GM12878 (cell line): ENCODE measurements around the gene NPAS3. TPM values are rescaled to one million over a fixed set of nuclear protein-coding genes. Genes with fewer than 3 reads are reported as not detected.

ENCODE experiments used
- ATAC-seq: fragments of 200-7000 bp; cut with Tn5 transposase; 3 replicates; pipeline ENCODE4 v1.9.1; 2020; ENCODE audit warnings: mild to moderate bottlenecking, moderate library complexity
- BruUV-seq: library from RNA; stranded (reverse); fragments of 400-500 nt; replicated peaks from 2 replicates; lab custom pipeline; 2021; lab: Mats Ljungman, UMichigan
- CTCF ChIA-PET: fragments of 300-600 bp; sonication (Branson Sonifier 250); formaldehyde crosslinking; extraction: SDS; loops from one replicate; lab custom pipeline; 2021; ENCODE audit warnings: inconsistent platforms; lab: Yijun Ruan, JAX
- POLR2A ChIA-PET: fragments of 350-600 bp; formaldehyde crosslinking; extraction: SDS; loops from one replicate; lab custom pipeline; 2021; ENCODE audit warnings: inconsistent platforms; lab: Charles Lee
- RAD21 ChIA-PET: fragments of 300-600 bp; sonication (Branson Sonifier 250); formaldehyde crosslinking; loops from one replicate; lab custom pipeline; 2023; ENCODE audit warnings: antibody characterized with exemption; ENCODE audit not compliant: unreplicated experiment; lab: Charles Lee
- SMC1A ChIA-PET: fragments of 300-600 bp; sonication (Branson Sonifier 250); formaldehyde crosslinking; loops from one replicate; lab custom pipeline; 2023; ENCODE audit not compliant: unreplicated experiment, uncharacterized antibody; lab: Charles Lee
- DNase-seq: peaks from one replicate; pipeline ENCODE4 v3.0.0-alpha.2; 2011; ENCODE audit warnings: low read depth, low spot score
- FAIRE-seq: peaks from 3 replicates; lab custom pipeline; 2011; peaks lifted over from hg19 to GRCh38; lab: Jason Lieb, UNC
- H2AFZ ChIP-seq: 2 replicates; pipeline ENCODE4 v1.6.0; 2011; ENCODE audit warnings: low read depth, low read length, control low read depth; ENCODE audit not compliant: control insufficient read depth
- H3K27ac ChIP-seq: 2 replicates; pipeline ENCODE4 v1.5.1; 2011; ENCODE audit warnings: control low read depth; ENCODE audit not compliant: control insufficient read depth, insufficient read depth
- H3K27me3 ChIP-seq, 2 experiments: replicated peaks in 1 of 2; 2 replicates each; pipeline versions ENCODE4 v1.6.0 to v1.6.1; 2011; ENCODE audit warnings: low read length in 1 of 2; ENCODE audit not compliant: control insufficient read depth in 2 of 2, insufficient read depth in 2 of 2
- H3K36me3 ChIP-seq, 2 experiments: 2 replicates each; pipeline ENCODE4 v1.5.1; 2011; ENCODE audit warnings: low read length in 1 of 2; ENCODE audit not compliant: control insufficient read depth in 2 of 2, insufficient read depth in 2 of 2
- H3K4me1 ChIP-seq: 2 replicates; pipeline ENCODE4 v1.6.1; 2011; ENCODE audit warnings: mild to moderate bottlenecking, low read length, moderate library complexity, mixed read lengths; ENCODE audit not compliant: control insufficient read depth, insufficient read depth
- H3K4me2 ChIP-seq: 2 replicates; pipeline ENCODE4 v1.6.0; 2011; ENCODE audit warnings: control low read depth; ENCODE audit not compliant: control insufficient read depth, insufficient read depth
- H3K4me3 ChIP-seq: fragments of 200-600 bp; sonication (generic); 2 replicates; pipeline ENCODE4 v1.5.1; 2016
- H3K79me2 ChIP-seq: 2 replicates; pipeline ENCODE4 v1.6.0; 2011; ENCODE audit warnings: low read length; ENCODE audit not compliant: control insufficient read depth, insufficient read depth
- H3K9ac ChIP-seq: 2 replicates; pipeline ENCODE4 v1.8.0; 2011; ENCODE audit warnings: low read length, control low read depth, mixed read lengths; ENCODE audit not compliant: control insufficient read depth, insufficient read depth
- H3K9me3 ChIP-seq: replicated peaks from 3 replicates; pipeline ENCODE4 v1.5.1; 2011; ENCODE audit warnings: mild to moderate bottlenecking, low read length; ENCODE audit not compliant: control insufficient read depth, insufficient read depth
- H4K20me1 ChIP-seq: 2 replicates; pipeline ENCODE4 v1.6.0; 2011; ENCODE audit not compliant: control insufficient read depth, insufficient read depth
- NFIC ChIP-seq: IDR thresholded peaks from 2 replicates; pipeline ENCODE4 v1.6.1; 2012; ENCODE audit warnings: low read depth, mild to moderate bottlenecking, inconsistent platforms, low read length, moderate library complexity
- NFYB ChIP-seq: IDR thresholded peaks from 2 replicates; pipeline ENCODE4 v1.6.1; 2011; ENCODE audit warnings: low read depth, mild to moderate bottlenecking, low read length, improper control_type of control experiment, moderate library complexity; ENCODE audit not compliant: insufficient read depth
- NR2C1 ChIP-seq: fragments of 450-650 bp; IDR thresholded peaks from 2 replicates; pipeline ENCODE4 v1.6.1; 2017; ENCODE audit warnings: antibody characterized with exemption, mild to moderate bottlenecking, moderate library complexity
- WGBS: methylation state at CpG from one replicate; pipeline ENCODE4 v1.1.6; 2016; ENCODE audit warnings: low lambda C conversion rate; ENCODE audit not compliant: insufficient replicate concordance, insufficient coverage; ENCODE audit errors: missing lambda C conversion rate; 5-methylcytosine and 5-hydroxymethylcytosine counted together
- in situ Hi-C: fragments of 300-500 bp; cut with MboI; formaldehyde crosslinking; loops from 9 replicates; pipeline ENCODE4 v1.14.3; 2018; ENCODE audit warnings: mixed read lengths
- intact Hi-C: fragments of 100-400 bp; cut with micrococcal nuclease; formaldehyde crosslinking; loops from one replicate; pipeline ENCODE4 v1.14.2; 2022; ENCODE audit not compliant: unreplicated experiment
- polyA plus RNA-seq, 11 experiments: library from polyadenylated mRNA; depleted of rRNA in 4 of 11; unstranded in 6 of 11; stranded (reverse) in 5 of 11; fragments of >200 nt; fragmentation: Nextera tagmentation in 4 of 11; fragmentation: Illumina TruSeq in 1 of 11; extraction: Ambion mirVana in 4 of 11; extraction: Trizol in 1 of 11; gene quantifications; 1 replicate in 1 of 11; 2 replicates in 10 of 11; pipeline versions ENCODE4 v1.2.1 to v1.2.3, GENCODE V29; 2011 to 2016; ENCODE audit warnings: inconsistent platforms in 2 of 11, missing spikeins in 2 of 11, low read depth in 1 of 11
- total RNA-seq, 4 experiments: library from RNA; depleted of rRNA in 3 of 4; stranded (reverse); fragments of >200 nt in 3 of 4; fragmentation: Illumina TruSeq in 1 of 4; extraction: Trizol in 1 of 4; gene quantifications; 2 replicates each; pipeline versions ENCODE4 v1.2.1 to v1.2.3, GENCODE V29; 2013 to 2021
- TF ChIP-seq, protein P1 (sequence below): fragments of 450-650 bp; formaldehyde crosslinking; IDR thresholded peaks from 2 replicates; pipeline ENCODE4 v1.4.0; 2020; ENCODE audit warnings: mild to moderate bottlenecking, moderate library complexity

NPAS3 gene
- total and polyA plus RNA-seq, 10 of the 15 experiments (the other 5 are each of a cell fraction or from before 2014, with no cell fraction given), result under 0.01 to 2.7 (median 0.03) TPM; not detected in 6

DNA sequence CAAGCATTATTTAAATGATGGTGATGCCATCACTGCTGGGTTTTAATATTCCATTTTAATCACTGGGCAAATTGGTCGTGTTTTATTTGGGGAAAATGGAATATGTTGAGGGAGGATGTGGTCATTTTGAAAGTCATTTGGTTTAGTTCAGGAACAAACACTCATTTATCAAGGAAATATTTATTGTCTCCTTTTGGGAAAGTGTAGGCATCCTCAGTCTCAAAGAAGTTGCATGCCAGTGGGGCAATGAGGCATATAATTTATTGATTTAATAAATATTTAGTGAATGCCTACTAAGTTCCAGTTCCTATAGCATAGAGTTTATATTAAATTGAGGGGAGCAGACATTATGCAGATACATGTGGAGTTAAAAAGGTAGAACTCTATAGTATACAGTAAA, 134.3 kb downstream of the NPAS3 start:
- Histone ChIP-seq H4K20me1 (no peaks in the 10 kb centered on the region), H3K27ac (no peak overlapping the region), H2AFZ (no peak overlapping the region), H3K4me3 (no peak overlapping the region), H3K9ac (no peak overlapping the region), H3K27me3 (no peaks in the 10 kb centered on the region), H3K36me3 (no peaks in the 10 kb centered on the region), H3K9me3 (no peaks in the 10 kb centered on the region), H3K4me2 (no peak overlapping the region), H3K79me2 (no peaks in the 10 kb centered on the region), H3K4me1 (no peaks in the 10 kb centered on the region)
- in situ Hi-C loops (no loop called here), intact Hi-C loops (no loop called here)
- WGBS, result 0% methylated on average over 1 of the region's 1 CpG
- BruUV-seq, result no TSS peak
- SMC1A ChIA-PET, result no interaction called here
- RAD21 ChIA-PET, result no interaction called here
- ATAC-seq (no peak), DNase-seq (no peak), FAIRE-seq (no peak)
- TF ChIP-seq NFIC (no peak), NFYB (no peak), NR2C1 (no peak)
- TF ChIP-seq, protein P1, sequence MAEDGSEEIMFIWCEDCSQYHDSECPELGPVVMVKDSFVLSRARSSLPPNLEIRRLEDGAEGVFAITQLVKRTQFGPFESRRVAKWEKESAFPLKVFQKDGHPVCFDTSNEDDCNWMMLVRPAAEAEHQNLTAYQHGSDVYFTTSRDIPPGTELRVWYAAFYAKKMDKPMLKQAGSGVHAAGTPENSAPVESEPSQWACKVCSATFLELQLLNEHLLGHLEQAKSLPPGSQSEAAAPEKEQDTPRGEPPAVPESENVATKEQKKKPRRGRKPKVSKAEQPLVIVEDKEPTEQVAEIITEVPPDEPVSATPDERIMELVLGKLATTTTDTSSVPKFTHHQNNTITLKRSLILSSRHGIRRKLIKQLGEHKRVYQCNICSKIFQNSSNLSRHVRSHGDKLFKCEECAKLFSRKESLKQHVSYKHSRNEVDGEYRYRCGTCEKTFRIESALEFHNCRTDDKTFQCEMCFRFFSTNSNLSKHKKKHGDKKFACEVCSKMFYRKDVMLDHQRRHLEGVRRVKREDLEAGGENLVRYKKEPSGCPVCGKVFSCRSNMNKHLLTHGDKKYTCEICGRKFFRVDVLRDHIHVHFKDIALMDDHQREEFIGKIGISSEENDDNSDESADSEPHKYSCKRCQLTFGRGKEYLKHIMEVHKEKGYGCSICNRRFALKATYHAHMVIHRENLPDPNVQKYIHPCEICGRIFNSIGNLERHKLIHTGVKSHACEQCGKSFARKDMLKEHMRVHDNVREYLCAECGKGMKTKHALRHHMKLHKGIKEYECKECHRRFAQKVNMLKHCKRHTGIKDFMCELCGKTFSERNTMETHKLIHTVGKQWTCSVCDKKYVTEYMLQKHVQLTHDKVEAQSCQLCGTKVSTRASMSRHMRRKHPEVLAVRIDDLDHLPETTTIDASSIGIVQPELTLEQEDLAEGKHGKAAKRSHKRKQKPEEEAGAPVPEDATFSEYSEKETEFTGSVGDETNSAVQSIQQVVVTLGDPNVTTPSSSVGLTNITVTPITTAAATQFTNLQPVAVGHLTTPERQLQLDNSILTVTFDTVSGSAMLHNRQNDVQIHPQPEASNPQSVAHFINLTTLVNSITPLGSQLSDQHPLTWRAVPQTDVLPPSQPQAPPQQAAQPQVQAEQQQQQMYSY (CRISPR knock-in tag), result no peak
- CTCF ChIA-PET, result no interaction called here
- POLR2A ChIA-PET, result no interaction called here
